ENCODE results near the gene PPP3CA.

The PPP3CA gene

DNA sequence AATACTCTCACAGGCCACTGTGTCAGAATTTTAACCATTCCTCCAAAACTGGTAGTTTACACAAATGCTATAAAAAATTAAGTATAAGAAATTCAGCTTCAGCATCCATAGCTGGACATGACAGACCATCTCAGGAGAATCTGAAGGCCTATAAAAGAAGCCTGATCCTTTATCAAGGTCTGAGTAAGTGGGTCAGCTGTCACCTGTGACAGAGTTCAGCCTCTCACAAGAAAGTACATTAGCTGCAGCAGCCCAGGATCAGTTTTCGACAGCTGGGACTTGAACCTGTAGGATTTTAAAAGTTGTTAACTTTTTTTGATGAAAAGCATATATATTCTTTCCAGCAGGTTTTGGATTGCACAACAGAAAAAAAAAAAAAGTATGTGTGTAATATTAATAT, 60.7 kb downstream of the PPP3CA start:
- DNase-seq = no peak

DNA sequence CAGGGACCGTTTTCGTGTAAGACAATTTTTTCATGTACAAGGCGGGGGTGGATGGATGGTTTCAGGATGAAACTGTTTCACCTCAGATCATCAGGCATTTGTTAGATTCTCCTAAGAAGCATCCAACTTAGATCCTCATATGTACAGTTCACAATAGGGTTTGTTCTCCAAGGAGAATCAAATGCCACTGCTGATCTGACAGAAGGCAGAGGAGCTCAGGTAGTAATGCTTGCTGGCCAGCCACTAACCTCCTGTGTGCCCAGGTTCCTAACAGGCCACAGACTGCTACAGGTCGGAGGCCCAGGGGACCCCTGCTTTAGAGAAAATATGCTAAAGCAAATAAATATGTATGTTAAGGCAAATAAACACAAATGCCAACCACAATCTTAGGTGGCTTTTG, 61.3 kb downstream of the PPP3CA start:
- no peak for DNase-seq

DNA sequence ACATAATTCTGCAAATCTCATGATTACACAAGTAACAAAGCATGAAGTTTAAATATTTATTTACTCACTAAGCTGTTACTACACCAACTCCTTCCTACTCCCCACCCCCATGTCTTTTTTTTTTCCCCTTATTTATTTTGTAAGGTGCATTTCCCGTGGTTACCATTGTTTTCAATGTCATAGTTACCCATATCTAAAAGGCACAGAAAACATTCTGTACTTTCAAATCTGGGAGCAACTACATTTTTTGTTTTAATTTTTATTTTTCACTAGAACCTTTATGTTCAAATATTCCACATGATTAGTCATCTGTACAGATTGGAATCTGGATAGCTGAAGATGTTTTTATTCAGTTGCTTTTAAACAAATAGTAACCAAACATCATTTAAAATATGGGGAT, 62.8 kb downstream of the PPP3CA start:
- DNase-seq = no peak

DNA sequence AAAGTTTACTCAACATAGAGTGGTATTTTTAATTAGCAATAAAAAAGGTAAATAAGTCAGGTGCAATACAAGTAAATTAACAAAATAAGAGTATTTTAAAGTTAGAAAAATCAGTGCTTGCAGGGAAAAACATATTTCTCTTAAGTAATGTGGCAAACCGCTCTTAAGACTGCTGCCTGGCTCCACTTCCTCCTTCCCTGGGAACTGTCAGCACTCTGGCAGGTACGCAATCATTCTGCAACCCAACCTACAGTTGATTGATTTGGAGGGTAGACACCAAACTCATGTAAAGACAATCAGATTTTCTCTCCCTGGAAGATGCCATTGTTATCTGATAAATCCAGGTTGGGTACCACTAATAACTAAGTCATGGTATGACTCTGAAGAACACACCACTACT, 63.9 kb downstream of the PPP3CA start:
- no peak for DNase-seq

DNA sequence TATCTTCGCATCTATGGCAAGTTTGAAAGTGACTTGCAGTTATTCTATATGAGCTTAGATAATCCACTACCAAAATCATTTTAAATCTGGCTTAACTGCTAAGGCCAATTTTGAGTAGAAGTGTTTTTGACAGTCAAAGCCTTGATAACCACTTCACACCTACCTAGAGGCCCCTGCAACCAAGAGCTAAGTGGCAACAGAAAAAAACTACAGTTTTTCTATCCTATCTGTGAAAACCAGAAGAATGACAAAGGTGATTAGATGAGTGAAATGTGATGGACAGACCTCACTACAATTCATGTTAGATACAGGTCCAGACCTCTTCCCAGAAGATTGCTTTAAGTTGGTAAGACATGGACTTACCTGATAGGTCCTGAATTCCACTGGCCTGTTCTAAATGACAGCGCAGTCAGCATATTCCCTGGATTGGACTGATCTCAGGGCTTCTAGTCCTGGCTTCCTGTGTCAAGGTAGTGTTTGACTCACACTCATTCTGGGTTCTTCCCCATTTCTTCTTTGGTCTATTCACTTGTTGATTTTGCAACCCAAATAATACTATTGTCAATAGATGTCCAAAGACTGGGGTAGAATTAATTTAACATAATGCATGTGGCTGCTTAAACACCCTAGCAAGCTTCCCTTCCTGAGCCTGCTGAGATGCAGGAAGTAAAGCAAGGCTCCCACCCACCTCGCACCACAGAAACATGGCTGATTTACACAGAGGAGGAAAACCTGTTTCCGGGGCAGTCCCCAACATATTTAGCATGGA, 65.1 kb downstream of the PPP3CA start:
- DNase-seq = peak; percentile 12 to 21

DNA sequence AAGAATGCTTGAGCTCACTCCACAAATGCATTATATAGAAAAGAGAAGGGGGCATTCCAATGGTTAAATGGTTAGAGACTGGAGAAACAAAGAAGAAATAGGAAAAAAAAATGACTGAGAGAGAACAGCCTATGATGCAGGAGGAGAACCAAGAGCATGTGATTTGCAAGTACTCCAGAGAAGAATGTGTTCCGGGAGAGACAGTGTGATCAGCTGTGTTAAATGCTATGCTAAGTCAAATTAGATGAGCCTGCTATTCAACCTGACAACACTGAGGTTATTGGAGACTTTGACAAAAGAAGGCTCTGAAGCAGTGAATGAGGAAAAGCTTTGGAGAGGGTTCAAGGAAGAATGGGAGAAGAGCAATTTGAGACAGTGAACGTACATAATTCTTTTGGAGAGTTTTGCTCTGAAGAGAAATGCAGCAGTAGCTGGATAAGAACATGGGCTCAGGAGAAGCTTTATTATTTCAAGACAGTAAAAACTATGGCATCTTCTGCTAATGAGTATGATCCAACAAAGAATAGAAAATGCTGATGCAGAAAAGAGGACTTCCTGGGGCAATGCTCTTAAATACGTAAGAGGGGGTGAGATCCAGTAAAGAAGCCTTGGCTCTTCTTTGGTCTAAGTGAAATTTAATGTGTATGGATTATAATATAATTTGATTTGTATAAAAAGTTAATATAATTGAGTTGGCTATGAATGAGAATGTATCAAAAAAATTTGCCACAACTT, 66.3 kb downstream of the PPP3CA start:
- DNase-seq = no peak

DNA sequence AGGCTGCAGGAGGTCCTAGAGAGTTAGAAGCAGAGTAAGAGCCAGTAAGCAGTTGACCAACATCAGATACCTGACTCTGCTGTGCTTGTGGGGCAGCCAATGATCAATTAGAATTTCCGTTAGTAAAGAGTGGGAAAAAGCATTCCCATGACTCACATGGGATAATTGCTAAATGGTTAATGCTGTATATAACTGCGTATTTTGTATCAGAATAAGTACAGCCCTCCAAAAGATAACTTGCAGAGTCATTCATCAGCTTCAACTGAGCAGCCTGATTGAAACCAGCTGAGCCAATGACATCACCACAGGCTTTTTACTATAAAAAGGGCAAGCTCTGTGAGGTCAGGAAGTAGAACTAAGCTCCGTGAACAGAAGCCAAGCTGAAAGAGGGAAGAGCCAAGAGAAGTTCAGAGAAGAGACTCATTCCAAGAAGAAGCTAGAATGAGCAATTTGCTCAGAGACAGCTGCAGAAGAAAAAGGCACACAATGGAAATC, 67.9 kb downstream of the PPP3CA start:
- no peak for DNase-seq

DNA sequence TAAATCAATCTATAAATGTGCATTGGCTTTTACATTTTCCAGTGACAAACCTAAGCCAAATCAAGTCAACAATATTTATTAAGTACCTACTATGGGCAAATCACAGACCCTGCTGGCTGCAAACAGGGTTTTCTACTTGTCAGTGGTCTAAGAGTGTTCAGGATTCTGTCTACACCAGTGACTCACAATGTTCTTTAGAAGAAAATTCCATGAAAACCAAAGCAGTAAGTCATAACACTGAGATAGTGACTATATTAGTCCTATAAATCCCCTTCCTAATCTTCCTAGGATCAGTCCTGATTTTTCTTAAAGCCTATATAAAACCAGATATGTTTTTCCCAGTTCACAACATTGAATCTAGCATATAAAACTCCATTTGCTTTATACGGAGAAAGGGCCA, 69.7 kb downstream of the PPP3CA start:
- DNase-seq = no peak

DNA sequence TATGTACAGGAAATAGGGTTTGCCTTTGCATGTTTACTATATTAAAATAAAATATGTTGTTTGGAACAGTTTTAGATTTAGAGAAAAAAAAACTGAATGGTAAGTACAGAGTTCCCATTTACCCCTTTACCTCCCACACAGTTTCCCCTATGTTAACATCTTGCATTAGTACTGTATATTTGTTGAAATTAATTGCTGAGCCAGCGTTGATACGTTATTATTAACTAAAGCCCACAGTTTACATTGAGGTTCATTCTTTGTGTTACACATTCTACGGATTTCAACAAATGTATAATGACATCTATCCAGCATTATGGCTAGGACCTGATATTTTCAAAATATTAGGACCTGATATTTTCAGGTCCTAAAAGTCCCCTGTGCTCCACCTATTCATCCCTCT, 70.7 kb downstream of the PPP3CA start:
- DNase-seq = no peak

DNA sequence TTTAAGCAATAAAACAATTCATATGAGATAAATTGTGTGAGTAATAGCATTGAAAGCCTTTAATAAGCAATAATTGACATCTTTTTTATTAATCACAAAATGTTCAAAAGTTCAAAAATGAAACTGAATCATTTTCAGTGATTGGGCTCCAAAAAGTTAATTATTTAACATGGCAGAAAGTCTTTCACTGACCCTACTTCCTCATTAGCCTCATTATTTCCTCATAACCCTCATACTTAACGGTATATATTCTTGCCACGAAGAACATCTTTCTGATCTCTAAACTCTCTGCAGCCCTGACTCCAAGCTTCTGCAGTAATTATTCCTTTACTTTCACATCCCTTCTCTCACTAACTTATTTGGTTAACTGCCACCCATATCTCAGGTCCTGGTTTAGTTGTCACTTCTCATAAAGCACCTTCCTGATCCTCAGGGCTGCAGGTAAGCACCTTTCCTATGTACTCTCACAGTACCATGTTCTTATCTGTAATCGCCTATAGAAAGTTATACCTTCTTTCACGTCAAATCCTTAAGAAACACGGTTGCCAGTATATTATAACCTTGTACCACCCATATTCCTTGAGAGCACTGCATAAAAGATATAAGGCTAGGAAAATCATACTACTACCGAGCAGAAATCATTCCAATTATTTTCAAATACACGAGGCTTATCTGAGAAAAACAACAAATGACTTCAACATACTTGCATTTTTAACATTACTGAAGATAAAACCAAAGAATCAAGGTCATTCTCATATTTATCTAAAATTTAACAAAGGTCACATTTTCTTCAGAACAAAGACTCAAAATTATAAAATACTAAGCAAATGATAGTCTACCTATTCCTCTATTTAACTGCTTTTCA, 72.2 kb downstream of the PPP3CA start:
- no peak for DNase-seq

DNA sequence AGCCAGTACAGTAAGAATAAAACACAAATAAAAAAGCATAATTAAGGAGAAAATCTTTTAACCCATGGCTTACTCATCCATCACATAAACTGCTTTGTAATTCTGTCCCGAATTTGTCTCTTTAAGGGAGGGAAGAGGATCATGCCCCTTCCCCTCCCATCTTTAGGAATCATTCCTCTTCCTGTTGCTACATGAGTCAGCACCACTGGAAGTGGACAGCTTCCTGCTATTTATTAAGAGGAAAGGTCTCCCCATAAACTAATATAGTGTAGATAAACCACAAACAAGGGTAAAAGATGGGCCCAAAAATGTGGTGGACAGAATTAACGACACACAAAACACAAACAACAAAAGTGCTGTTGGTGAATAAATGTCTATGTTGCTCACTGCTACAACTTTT, 75.8 kb downstream of the PPP3CA start:
- no peak for DNase-seq

DNA sequence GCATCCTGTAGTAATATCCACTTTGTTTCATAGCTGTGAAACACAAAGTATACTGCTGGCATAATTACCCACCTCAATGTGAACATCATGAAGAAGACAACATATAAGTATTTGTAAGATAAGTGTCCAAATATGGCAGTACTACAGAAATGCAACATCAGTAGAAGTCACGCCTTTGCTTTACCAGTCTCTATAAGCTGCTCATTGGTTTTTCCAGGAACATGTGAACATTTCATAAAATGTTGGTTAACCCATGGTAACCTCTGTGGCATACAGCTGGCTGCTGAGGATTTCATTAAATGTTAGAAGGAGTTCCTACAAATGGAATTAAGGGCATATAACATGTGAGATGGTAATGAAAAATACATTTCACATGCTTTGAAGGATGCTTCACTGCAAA, 77.6 kb downstream of the PPP3CA start:
- DNase-seq = no peak

DNA sequence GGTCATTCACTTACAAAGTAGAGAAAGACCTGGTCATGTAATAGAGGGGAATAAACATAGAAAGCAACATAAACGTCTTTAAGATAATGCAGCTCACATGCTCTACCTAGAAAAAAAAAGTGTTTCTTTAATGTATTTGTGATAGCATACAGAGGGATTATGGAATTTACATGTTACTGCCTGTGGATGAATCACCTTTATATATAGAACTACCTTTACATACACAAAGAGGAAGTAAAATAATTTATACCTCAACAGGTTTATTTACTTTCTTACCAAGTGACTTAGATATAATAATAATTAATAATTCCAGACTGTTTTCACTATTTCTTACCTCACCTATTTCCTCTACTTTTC, 81.5 kb downstream of the PPP3CA start:
- DNase-seq = no peak

DNA sequence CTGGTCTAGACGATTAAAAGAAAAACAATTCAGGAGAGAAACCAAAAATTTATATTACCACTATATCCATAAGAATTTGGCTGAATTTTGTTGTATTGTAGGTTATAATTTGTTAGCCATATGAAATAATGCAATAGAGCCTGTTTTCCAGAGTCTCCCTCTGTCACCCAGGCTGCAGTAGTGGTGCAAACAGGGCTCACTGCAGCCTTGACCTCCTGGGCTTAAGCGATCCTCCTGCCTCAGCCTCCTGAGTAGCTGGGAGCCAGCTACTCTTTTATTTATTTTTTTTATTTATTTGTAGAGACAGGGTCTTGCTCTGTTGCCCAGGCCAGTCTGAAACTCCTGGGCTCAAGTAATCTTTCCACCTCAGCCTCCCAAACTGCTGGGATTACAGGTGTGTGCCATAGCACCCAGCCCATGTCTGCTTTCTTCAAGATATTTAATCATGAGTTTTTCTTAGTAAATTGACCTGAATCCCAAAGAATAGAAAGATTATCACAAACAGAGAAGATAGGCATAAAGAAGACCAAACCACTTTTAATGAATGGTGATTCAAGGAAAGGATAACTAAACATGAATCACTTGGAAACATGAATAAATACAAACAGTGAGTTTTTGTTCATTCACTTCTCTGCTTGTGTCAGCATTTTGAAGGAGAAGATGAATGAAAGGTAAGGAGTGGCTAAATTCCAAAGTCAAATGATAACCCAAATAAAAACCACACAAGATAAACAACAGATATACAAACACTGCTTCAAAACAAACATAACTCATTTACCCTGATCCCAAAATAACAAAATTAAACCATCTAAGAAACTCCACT, 82.1 kb downstream of the PPP3CA start:
- no peak for DNase-seq

DNA sequence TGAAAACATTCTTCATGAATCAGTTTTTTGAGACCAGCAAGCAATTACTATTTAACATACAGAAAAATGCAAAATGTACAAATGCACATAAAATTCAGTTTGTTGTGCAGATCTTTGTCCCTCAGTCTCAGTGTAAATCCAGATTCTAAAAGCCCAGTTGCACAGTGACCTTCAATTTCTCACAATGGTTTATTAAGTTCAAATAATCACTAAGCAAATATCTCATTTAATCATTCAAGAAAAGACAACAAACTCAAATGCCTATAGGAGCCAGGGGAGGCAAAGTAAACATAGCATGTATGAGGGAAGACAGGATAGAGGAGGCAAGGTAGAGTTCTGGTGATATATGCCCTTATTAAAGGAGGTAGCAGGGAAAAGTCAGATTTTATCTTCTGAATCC, 82.8 kb downstream of the PPP3CA start:
- DNase-seq = no peak

DNA sequence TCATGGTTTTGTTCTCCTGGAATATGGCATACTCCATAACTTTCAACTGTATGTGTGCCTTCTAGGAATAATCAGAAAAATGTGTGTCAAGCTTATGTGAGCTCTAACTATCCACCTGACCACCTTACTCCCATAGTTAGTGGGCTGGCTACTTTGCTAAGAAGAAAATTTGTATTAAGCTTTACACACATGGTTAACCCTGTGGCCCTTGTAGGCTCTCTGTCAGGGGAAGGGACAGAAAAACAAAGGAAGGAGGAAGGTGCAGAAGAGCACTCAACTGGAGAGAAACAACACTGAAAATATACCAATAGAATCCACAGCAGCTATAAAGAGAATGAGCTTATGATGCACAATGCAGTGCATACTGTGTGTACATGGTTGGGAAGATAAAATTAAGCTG, 84.6 kb downstream of the PPP3CA start:
- no peak for DNase-seq

DNA sequence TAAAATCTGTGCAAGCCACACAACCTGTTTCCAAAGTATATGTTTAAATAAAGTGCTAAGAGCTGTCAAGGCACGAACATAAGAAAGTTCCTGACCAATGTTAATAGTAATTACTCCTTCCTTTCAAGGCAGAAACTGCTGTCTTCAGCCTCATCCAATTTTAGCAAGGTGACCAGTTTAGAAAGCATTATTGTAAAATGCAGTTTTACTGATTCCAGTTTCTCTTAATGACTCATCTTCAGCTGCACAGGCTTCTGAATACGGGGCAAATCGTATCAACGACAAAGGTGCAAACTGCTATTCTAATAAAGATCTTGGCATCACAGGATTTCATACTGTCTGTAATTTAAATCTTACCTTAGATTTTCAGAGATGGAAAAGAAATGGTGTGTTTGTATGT, 87.5 kb downstream of the PPP3CA start:
- no peak for DNase-seq

DNA sequence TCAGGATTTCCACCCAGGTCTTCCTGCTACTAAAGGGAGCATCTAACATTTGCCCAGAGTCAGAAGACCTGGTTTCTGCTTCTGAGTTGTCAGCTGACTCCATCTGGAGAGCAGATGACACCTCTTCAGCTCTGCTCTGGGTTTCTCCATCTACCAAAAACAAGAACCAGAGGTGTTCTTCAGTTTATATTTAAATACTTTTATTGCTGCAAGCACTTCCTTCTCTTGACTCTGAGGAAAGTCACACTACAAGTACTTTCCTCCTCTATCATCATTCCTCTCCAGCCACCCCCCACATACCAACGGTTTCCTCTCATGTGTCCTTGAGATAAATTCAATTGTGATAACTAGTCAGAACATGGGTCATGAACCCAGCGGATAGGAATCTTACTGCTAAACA, 88.4 kb downstream of the PPP3CA start:
- DNase-seq = no peak

DNA sequence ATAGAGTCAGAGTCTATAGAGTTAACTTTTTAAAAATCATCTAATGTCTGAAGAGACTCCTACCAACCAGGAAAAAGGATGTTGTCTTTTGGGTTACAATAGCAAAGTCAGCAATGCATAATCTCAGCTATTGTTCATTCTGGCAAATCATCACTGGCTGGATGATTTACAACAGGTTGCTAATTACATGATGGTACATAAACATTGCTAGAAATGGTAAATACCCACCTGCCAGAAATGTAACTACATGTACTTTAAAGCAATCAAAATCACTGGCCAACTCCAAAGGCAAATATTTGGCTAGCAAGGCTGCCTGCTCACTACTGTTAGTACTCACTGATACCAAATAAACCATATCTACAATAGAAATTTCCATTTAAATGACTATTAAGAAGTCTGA, 91.1 kb downstream of the PPP3CA start:
- no peak for DNase-seq

DNA sequence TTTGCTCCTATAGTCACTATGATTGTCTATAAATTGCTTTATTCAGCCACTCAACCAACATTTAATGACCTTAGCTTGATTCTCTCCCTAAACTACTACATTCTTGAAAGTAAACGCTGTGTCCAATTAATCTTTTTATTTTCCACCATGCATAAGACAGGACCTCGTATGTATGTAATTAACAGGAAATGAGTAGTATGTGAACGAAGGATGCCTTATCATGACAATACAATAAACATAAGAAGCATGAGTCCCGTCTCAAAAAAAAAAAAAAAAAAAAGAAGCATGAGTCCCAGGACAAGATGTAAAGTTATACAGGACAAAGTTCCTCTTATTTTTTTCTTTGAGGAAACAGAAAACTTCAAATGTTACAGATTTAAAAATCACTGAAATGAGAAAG, 92.5 kb downstream of the PPP3CA start:
- DNase-seq = no peak

DNA sequence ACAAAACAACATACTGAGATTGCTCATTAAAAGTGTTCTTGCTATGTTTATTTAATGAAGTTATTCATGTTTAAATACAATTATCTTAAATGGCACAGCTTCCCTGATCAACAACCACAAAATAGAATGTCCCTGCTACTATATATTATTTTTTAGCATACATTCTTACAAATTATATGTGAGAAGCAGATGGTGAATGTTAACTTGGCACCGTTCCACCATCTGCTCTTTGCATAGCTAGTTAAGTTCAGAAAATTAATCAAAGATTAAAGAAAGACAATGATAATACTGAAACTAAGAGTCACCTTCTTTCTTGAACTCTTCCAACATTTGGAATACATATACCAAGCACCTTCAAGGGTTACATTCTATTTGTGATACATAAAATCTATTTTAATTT, 94.2 kb downstream of the PPP3CA start:
- DNase-seq = no peak

DNA sequence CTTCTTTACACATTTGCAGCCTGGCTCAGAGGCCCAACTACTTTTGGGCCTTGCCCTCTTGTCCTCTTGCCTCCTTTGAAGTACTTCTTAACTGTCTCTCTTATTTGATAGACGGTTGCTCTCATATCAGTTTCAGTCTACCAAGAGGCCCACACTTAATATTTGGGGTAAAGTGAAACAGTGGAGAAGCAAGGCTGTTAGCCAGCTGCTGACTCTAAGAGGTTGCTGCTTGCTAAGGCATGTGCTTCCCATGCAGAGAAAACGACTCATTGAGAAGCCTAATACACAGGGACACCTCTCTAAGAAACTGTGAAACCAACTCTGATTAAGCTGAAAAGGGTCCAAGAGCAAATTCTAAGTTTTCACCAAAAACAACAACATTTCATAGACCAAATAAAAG, 94.6 kb downstream of the PPP3CA start:
- DNase-seq = no peak

DNA sequence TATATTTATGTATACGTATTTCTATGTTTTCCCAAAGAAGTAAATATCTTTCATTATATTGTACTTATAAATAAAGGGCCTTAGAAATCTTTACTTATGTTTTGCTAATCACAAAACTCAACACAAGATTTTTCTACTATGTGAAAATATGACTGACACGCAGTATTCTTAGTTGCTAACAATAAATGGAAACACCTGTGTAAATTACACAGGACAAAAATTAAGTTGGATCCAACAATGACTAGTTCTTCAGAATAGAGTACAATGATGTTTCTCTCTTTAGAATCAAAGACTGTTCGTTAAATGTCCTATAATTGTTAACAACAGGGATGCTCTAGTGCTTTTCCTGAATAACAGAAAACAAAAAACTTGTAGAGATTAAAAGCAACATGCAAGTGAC, 96.1 kb downstream of the PPP3CA start:
- no peak for DNase-seq
